Panc1 (cell line): ENCODE data around the gene VPS18.

Experiments
- POLR2AphosphoS5 ChIP-seq: IDR thresholded peaks from 2 replicates; pipeline ENCODE4 v1.6.1; 2012; ENCODE audit warnings: mild to moderate bottlenecking, low read depth, low read length, moderate library complexity
- SIN3A ChIP-seq: IDR thresholded peaks from 2 replicates; pipeline ENCODE4 v1.6.1; 2012; ENCODE audit warnings: low read depth, mild to moderate bottlenecking, low read length, moderate library complexity, borderline replicate concordance; ENCODE audit not compliant: insufficient read depth
- TF ChIP-seq, protein P1 (sequence below): fragments of 450-650 bp; IDR thresholded peaks from 2 replicates; pipeline ENCODE4 v1.5.1; 2017; ENCODE audit warnings: mild to moderate bottlenecking

DNA sequence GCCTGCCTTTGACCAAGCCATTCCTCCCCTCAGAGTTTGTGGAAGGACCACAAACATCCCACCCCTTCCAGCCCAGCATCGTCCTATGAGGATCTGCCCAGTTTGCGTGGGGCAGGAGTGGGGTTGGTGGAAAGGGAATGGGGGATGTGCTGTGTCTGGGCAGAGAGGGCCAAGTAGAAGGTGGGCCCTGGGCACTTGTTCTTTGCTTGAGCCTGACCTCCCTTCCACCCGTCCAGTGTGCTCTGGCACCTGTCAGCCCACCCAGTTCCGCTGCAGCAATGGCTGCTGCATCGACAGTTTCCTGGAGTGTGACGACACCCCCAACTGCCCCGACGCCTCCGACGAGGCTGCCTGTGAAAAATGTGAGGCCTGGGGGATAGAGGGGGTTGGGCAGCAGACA is 40.1 kb upstream of the VPS18 start:
- TF ChIP-seq, protein P1, sequence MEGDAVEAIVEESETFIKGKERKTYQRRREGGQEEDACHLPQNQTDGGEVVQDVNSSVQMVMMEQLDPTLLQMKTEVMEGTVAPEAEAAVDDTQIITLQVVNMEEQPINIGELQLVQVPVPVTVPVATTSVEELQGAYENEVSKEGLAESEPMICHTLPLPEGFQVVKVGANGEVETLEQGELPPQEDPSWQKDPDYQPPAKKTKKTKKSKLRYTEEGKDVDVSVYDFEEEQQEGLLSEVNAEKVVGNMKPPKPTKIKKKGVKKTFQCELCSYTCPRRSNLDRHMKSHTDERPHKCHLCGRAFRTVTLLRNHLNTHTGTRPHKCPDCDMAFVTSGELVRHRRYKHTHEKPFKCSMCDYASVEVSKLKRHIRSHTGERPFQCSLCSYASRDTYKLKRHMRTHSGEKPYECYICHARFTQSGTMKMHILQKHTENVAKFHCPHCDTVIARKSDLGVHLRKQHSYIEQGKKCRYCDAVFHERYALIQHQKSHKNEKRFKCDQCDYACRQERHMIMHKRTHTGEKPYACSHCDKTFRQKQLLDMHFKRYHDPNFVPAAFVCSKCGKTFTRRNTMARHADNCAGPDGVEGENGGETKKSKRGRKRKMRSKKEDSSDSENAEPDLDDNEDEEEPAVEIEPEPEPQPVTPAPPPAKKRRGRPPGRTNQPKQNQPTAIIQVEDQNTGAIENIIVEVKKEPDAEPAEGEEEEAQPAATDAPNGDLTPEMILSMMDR = no peak
- TF ChIP-seq POLR2AphosphoS5 = no peak
- no peak for TF ChIP-seq SIN3A
